GM12878 (cell line): ENCODE results near the gene SP6. TPM values are rescaled to one million over a fixed set of nuclear protein-coding genes. Genes with fewer than 3 reads are reported as not detected.

Experiments
- ATAC-seq: fragments of 200-7000 bp; cut with Tn5 transposase; 3 replicates; pipeline ENCODE4 v1.9.1; 2020; ENCODE audit warnings: mild to moderate bottlenecking, moderate library complexity
- BruUV-seq: library from RNA; stranded (reverse); fragments of 400-500 nt; replicated peaks from 2 replicates; lab custom pipeline; 2021; lab: Mats Ljungman, UMichigan
- CTCF ChIA-PET: fragments of 300-600 bp; sonication (Branson Sonifier 250); formaldehyde crosslinking; extraction: SDS; loops from one replicate; lab custom pipeline; 2021; ENCODE audit warnings: inconsistent platforms; lab: Yijun Ruan, JAX
- POLR2A ChIA-PET: fragments of 350-600 bp; formaldehyde crosslinking; extraction: SDS; loops from one replicate; lab custom pipeline; 2021; ENCODE audit warnings: inconsistent platforms; lab: Charles Lee
- RAD21 ChIA-PET: fragments of 300-600 bp; sonication (Branson Sonifier 250); formaldehyde crosslinking; loops from one replicate; lab custom pipeline; 2023; ENCODE audit warnings: antibody characterized with exemption; ENCODE audit not compliant: unreplicated experiment; lab: Charles Lee
- SMC1A ChIA-PET: fragments of 300-600 bp; sonication (Branson Sonifier 250); formaldehyde crosslinking; loops from one replicate; lab custom pipeline; 2023; ENCODE audit not compliant: unreplicated experiment, uncharacterized antibody; lab: Charles Lee
- DNase-seq: peaks from one replicate; pipeline ENCODE4 v3.0.0-alpha.2; 2011; ENCODE audit warnings: low read depth, low spot score
- FAIRE-seq: peaks from 3 replicates; lab custom pipeline; 2011; peaks lifted over from hg19 to GRCh38; lab: Jason Lieb, UNC
- H2AFZ ChIP-seq: 2 replicates; pipeline ENCODE4 v1.6.0; 2011; ENCODE audit warnings: low read depth, low read length, control low read depth; ENCODE audit not compliant: control insufficient read depth
- H3K27ac ChIP-seq: 2 replicates; pipeline ENCODE4 v1.5.1; 2011; ENCODE audit warnings: control low read depth; ENCODE audit not compliant: control insufficient read depth, insufficient read depth
- H3K27me3 ChIP-seq, 2 experiments: replicated peaks in 1 of 2; 2 replicates each; pipeline versions ENCODE4 v1.6.0 to v1.6.1; 2011; ENCODE audit warnings: low read length in 1 of 2; ENCODE audit not compliant: control insufficient read depth in 2 of 2, insufficient read depth in 2 of 2
- H3K36me3 ChIP-seq, 2 experiments: 2 replicates each; pipeline ENCODE4 v1.5.1; 2011; ENCODE audit warnings: low read length in 1 of 2; ENCODE audit not compliant: control insufficient read depth in 2 of 2, insufficient read depth in 2 of 2
- H3K4me1 ChIP-seq: 2 replicates; pipeline ENCODE4 v1.6.1; 2011; ENCODE audit warnings: mild to moderate bottlenecking, low read length, moderate library complexity, mixed read lengths; ENCODE audit not compliant: control insufficient read depth, insufficient read depth
- H3K4me2 ChIP-seq: 2 replicates; pipeline ENCODE4 v1.6.0; 2011; ENCODE audit warnings: control low read depth; ENCODE audit not compliant: control insufficient read depth, insufficient read depth
- H3K4me3 ChIP-seq: fragments of 200-600 bp; sonication (generic); 2 replicates; pipeline ENCODE4 v1.5.1; 2016
- H3K79me2 ChIP-seq: 2 replicates; pipeline ENCODE4 v1.6.0; 2011; ENCODE audit warnings: low read length; ENCODE audit not compliant: control insufficient read depth, insufficient read depth
- H3K9ac ChIP-seq: 2 replicates; pipeline ENCODE4 v1.8.0; 2011; ENCODE audit warnings: low read length, control low read depth, mixed read lengths; ENCODE audit not compliant: control insufficient read depth, insufficient read depth
- H3K9me3 ChIP-seq: replicated peaks from 3 replicates; pipeline ENCODE4 v1.5.1; 2011; ENCODE audit warnings: mild to moderate bottlenecking, low read length; ENCODE audit not compliant: control insufficient read depth, insufficient read depth
- H4K20me1 ChIP-seq: 2 replicates; pipeline ENCODE4 v1.6.0; 2011; ENCODE audit not compliant: control insufficient read depth, insufficient read depth
- ATF7 ChIP-seq: fragments of 450-650 bp; IDR thresholded peaks from 2 replicates; pipeline ENCODE4 v1.6.1; 2016; ENCODE audit warnings: low read depth, mild to moderate bottlenecking
- BACH1 ChIP-seq: fragments of 450-650 bp; IDR thresholded peaks from 2 replicates; pipeline ENCODE4 v1.6.1; 2017; ENCODE audit warnings: mild to moderate bottlenecking, borderline replicate concordance
- EP300 ChIP-seq, 2 experiments: fragments of 150-350 bp in 1 of 2; IDR thresholded peaks; 2 replicates each; pipeline ENCODE4 v1.6.1; 2011 to 2012; ENCODE audit warnings: low read depth in 2 of 2, low read length in 2 of 2, borderline replicate concordance in 1 of 2, improper control_type of control experiment in 1 of 2, inconsistent platforms in 1 of 2; ENCODE audit not compliant: control insufficient read depth in 1 of 2
- ETV6 ChIP-seq, 2 experiments: fragments of 450-650 bp in 1 of 2; IDR thresholded peaks in 1 of 2; conservative IDR thresholded peaks in 1 of 2; 2 replicates each; pipeline ENCODE4 v1.6.1; 2014; ENCODE audit warnings: antibody characterized with exemption in 1 of 2, borderline replicate concordance in 1 of 2, low read depth in 1 of 2, mild to moderate bottlenecking in 1 of 2, moderate library complexity in 1 of 2
- NBN ChIP-seq: fragments of 450-650 bp; IDR thresholded peaks from 2 replicates; pipeline ENCODE4 v1.6.1; 2016
- NR2C2 ChIP-seq: IDR thresholded peaks from 2 replicates; pipeline ENCODE4 v1.6.1; 2011; ENCODE audit warnings: borderline replicate concordance, low read depth; ENCODE audit not compliant: control insufficient read depth, insufficient read length
- SIX5 ChIP-seq: IDR thresholded peaks from 2 replicates; pipeline ENCODE4 v1.6.1; 2011; ENCODE audit warnings: mild to moderate bottlenecking, low read depth, low read length, moderate library complexity; ENCODE audit not compliant: severe bottlenecking
- WGBS: methylation state at CpG from one replicate; pipeline ENCODE4 v1.1.6; 2016; ENCODE audit warnings: low lambda C conversion rate; ENCODE audit not compliant: insufficient replicate concordance, insufficient coverage; ENCODE audit errors: missing lambda C conversion rate; 5-methylcytosine and 5-hydroxymethylcytosine counted together
- in situ Hi-C: fragments of 300-500 bp; cut with MboI; formaldehyde crosslinking; loops from 9 replicates; pipeline ENCODE4 v1.14.3; 2018; ENCODE audit warnings: mixed read lengths
- intact Hi-C: fragments of 100-400 bp; cut with micrococcal nuclease; formaldehyde crosslinking; loops from one replicate; pipeline ENCODE4 v1.14.2; 2022; ENCODE audit not compliant: unreplicated experiment
- polyA plus RNA-seq, 11 experiments: library from polyadenylated mRNA; depleted of rRNA in 4 of 11; unstranded in 6 of 11; stranded (reverse) in 5 of 11; fragments of >200 nt; fragmentation: Nextera tagmentation in 4 of 11; fragmentation: Illumina TruSeq in 1 of 11; extraction: Ambion mirVana in 4 of 11; extraction: Trizol in 1 of 11; gene quantifications; 1 replicate in 1 of 11; 2 replicates in 10 of 11; pipeline versions ENCODE4 v1.2.1 to v1.2.3, GENCODE V29; 2011 to 2016; ENCODE audit warnings: inconsistent platforms in 2 of 11, missing spikeins in 2 of 11, low read depth in 1 of 11
- total RNA-seq, 4 experiments: library from RNA; depleted of rRNA in 3 of 4; stranded (reverse); fragments of >200 nt in 3 of 4; fragmentation: Illumina TruSeq in 1 of 4; extraction: Trizol in 1 of 4; gene quantifications; 2 replicates each; pipeline versions ENCODE4 v1.2.1 to v1.2.3, GENCODE V29; 2013 to 2021
- TF ChIP-seq, protein P1 (sequence below): fragments of 450-650 bp; IDR thresholded peaks from 2 replicates; pipeline ENCODE4 v1.6.1; 2016; ENCODE audit warnings: mild to moderate bottlenecking
- TF ChIP-seq, protein P2 (sequence below): fragments of 150-350 bp; IDR thresholded peaks from 2 replicates; pipeline ENCODE4 v1.6.1; 2014; ENCODE audit warnings: mild to moderate bottlenecking, low read depth, low read length
- TF ChIP-seq, protein P3 (sequence below): fragments of 450-650 bp; IDR thresholded peaks from 2 replicates; pipeline ENCODE4 v1.6.1; 2016; ENCODE audit warnings: mild to moderate bottlenecking, moderate library complexity, borderline replicate concordance
- TF ChIP-seq, protein P4 (sequence below): fragments of 450-650 bp; formaldehyde crosslinking; IDR thresholded peaks from 2 replicates; pipeline ENCODE4 v1.5.0; 2022; ENCODE audit warnings: mild to moderate bottlenecking, missing genetic modification characterization
- TF ChIP-seq, protein P5 (sequence below): IDR thresholded peaks from 2 replicates; pipeline ENCODE4 v1.6.1; 2012; ENCODE audit warnings: low read depth, low read length, improper control_type of control experiment

Gene SP6
- total and polyA plus RNA-seq, 10 of the 15 experiments (the other 5 are each of a cell fraction or from before 2014, with no cell fraction given): 0.05 to 0.15 (median 0.06) TPM; not detected in 7

DNA sequence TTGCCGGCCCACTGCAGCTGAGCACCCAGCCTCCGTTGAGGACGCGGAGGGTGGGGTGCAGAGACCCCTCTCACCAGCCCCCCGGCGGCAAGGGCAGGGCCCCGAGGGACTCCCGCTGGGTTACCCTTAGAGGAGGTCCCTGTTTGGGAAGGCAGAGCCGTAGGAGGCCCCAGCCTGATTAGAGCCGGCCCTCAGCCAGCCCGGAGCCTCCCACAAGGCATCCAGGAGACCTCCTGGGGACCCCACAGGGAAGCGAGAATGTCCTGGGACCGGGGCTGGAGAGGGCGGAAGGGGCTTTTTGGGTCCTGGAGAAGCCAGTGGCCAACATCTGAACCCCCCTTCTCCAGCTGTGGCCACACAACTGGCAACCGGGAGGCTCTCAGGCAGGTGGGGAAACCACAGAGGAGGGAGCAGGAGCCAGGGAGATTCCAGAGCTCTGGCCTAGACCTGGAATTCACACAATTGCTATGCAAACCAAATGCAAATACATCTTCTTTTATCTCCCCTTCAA lies 21.7 kb upstream of the SP6 start:
- in situ Hi-C loops (no loop called here), intact Hi-C loops (no loop called here)
- Histone ChIP-seq H3K9me3 (no peaks in the 10 kb centered on the region), H3K4me2 (peak overlapping the region; percentile 13; the same call in 1 of the 2 replicates), H3K27ac (no peak overlapping the region), H3K79me2 (no peaks in the 10 kb centered on the region), H3K27me3 (peaks cover 0 to 7% of the 10 kb centered on the region in 2 experiments), H3K36me3 (no peaks in the 10 kb centered on the region), H3K4me1 (peaks cover 6% of the 10 kb centered on the region; the same call in 1 of the 2 replicates), H2AFZ (no peak overlapping the region), H3K4me3 (no peak overlapping the region), H4K20me1 (no peaks in the 10 kb centered on the region), H3K9ac (no peak overlapping the region)
- no peak for DNase-seq
- no peak for FAIRE-seq
- ATAC-seq: no peak; the same call in 2 of the 3 replicates
- ChIA-PET CTCF (interaction anchor here (1.8 kb wide), 1 partner anchor 30 kb away, joined by 9 read pairs; no protein-coding TSS in a partner anchor), RAD21 (no interaction called here), POLR2A (no interaction called here), SMC1A (interaction anchor here (1.2 kb wide), 1 partner anchor 30 kb away, joined by 3 read pairs; no protein-coding TSS in a partner anchor)
- 50% methylated on average over 15 of the region's 15 CpGs for WGBS
- BruUV-seq: no TSS peak
- TF ChIP-seq, protein P1, sequence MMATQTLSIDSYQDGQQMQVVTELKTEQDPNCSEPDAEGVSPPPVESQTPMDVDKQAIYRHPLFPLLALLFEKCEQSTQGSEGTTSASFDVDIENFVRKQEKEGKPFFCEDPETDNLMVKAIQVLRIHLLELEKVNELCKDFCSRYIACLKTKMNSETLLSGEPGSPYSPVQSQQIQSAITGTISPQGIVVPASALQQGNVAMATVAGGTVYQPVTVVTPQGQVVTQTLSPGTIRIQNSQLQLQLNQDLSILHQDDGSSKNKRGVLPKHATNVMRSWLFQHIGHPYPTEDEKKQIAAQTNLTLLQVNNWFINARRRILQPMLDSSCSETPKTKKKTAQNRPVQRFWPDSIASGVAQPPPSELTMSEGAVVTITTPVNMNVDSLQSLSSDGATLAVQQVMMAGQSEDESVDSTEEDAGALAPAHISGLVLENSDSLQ: no peak
- no peak for TF ChIP-seq SIX5
- TF ChIP-seq, protein P2, sequence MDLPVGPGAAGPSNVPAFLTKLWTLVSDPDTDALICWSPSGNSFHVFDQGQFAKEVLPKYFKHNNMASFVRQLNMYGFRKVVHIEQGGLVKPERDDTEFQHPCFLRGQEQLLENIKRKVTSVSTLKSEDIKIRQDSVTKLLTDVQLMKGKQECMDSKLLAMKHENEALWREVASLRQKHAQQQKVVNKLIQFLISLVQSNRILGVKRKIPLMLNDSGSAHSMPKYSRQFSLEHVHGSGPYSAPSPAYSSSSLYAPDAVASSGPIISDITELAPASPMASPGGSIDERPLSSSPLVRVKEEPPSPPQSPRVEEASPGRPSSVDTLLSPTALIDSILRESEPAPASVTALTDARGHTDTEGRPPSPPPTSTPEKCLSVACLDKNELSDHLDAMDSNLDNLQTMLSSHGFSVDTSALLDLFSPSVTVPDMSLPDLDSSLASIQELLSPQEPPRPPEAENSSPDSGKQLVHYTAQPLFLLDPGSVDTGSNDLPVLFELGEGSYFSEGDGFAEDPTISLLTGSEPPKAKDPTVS: no peak
- no peak for TF ChIP-seq NR2C2
- no peak for TF ChIP-seq ETV6 (conservative IDR thresholded peaks at IDR 0.05 in 1 of 2, IDR thresholded peaks at IDR 0.05 in 1 of 2; ENCODE audit: borderline replicate concordance in 1 of 2, low read depth in 1 of 2)
- TF ChIP-seq BACH1: no peak
- TF ChIP-seq ATF7: no peak
- no peak for TF ChIP-seq EP300 (IDR thresholded peaks at IDR 0.05; ENCODE audit: borderline replicate concordance in 1 of 2, control insufficient read depth in 1 of 2, low read depth in 2 of 2, low read length in 2 of 2)
- TF ChIP-seq NBN: no peak
- TF ChIP-seq, protein P3, sequence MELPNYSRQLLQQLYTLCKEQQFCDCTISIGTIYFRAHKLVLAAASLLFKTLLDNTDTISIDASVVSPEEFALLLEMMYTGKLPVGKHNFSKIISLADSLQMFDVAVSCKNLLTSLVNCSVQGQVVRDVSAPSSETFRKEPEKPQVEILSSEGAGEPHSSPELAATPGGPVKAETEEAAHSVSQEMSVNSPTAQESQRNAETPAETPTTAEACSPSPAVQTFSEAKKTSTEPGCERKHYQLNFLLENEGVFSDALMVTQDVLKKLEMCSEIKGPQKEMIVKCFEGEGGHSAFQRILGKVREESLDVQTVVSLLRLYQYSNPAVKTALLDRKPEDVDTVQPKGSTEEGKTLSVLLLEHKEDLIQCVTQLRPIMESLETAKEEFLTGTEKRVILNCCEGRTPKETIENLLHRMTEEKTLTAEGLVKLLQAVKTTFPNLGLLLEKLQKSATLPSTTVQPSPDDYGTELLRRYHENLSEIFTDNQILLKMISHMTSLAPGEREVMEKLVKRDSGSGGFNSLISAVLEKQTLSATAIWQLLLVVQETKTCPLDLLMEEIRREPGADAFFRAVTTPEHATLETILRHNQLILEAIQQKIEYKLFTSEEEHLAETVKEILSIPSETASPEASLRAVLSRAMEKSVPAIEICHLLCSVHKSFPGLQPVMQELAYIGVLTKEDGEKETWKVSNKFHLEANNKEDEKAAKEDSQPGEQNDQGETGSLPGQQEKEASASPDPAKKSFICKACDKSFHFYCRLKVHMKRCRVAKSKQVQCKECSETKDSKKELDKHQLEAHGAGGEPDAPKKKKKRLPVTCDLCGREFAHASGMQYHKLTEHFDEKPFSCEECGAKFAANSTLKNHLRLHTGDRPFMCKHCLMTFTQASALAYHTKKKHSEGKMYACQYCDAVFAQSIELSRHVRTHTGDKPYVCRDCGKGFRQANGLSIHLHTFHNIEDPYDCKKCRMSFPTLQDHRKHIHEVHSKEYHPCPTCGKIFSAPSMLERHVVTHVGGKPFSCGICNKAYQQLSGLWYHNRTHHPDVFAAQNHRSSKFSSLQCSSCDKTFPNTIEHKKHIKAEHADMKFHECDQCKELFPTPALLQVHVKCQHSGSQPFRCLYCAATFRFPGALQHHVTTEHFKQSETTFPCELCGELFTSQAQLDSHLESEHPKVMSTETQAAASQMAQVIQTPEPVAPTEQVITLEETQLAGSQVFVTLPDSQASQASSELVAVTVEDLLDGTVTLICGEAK: no peak
- TF ChIP-seq, protein P4, sequence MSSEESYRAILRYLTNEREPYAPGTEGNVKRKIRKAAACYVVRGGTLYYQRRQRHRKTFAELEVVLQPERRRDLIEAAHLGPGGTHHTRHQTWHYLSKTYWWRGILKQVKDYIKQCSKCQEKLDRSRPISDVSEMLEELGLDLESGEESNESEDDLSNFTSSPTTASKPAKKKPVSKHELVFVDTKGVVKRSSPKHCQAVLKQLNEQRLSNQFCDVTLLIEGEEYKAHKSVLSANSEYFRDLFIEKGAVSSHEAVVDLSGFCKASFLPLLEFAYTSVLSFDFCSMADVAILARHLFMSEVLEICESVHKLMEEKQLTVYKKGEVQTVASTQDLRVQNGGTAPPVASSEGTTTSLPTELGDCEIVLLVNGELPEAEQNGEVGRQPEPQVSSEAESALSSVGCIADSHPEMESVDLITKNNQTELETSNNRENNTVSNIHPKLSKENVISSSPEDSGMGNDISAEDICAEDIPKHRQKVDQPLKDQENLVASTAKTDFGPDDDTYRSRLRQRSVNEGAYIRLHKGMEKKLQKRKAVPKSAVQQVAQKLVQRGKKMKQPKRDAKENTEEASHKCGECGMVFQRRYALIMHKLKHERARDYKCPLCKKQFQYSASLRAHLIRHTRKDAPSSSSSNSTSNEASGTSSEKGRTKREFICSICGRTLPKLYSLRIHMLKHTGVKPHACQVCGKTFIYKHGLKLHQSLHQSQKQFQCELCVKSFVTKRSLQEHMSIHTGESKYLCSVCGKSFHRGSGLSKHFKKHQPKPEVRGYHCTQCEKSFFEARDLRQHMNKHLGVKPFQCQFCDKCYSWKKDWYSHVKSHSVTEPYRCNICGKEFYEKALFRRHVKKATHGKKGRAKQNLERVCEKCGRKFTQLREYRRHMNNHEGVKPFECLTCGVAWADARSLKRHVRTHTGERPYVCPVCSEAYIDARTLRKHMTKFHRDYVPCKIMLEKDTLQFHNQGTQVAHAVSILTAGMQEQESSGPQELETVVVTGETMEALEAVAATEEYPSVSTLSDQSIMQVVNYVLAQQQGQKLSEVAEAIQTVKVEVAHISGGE (CRISPR knock-in tag): no peak
- TF ChIP-seq, protein P5, sequence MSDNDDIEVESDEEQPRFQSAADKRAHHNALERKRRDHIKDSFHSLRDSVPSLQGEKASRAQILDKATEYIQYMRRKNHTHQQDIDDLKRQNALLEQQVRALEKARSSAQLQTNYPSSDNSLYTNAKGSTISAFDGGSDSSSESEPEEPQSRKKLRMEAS: no peak
